ENCODE data around the gene WDR37.
"Not testable (repeated sequence)": the region's sequence is repeated elsewhere in the genome, so short reads cannot be mapped to it uniquely, and the experiment has no call there.

WDR37 gene

GRCh38 chr10:1153251-1153763 is 97.1 kb downstream of the WDR37 start:
- no peak for DNase-seq (ENCODE audit: low read depth in 2 of 2)

- no peak for DNase-seq (ENCODE audit: low read depth in 2 of 2)
Observed at GRCh38 chr10:1153805-1154351, 97.7 kb downstream of the WDR37 start.

DNA sequence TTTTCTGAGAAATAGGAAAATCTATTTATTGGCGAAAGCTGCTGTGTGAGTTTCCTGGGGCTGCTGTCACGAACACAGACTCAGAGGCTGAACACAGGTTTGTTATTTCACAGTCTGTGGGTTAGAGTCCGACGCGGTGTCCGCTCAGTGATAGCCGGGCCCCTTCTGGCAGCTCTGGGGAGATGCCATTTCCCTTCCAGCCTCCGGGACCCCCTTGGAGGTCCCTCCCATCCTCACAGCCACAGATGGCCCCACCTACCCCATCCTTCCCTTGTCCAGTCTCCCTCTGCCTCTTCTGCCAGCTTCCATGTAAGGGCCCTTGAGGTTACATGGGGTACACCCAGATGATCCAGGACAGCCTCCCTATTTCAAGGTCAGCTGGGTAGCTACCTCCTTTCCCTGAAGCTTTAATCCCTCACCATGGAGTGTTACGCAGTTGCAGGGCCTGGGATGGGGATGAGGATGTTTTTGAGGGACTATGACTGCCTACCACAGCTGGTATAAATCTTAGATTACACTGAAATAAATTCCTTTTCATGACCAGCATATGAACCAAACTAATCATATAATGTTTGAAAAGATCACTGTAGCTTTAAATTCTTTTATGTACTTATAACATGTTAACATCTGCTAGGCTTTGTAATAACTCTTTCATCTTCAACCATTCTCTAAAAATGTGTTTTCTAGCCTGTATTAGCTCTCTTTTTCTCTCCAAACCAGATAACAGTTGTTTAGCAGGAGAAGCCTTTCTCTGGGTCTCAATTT is 98.5 kb downstream of the WDR37 start:
- no peak for DNase-seq (ENCODE audit: low read depth in 2 of 2)

DNA sequence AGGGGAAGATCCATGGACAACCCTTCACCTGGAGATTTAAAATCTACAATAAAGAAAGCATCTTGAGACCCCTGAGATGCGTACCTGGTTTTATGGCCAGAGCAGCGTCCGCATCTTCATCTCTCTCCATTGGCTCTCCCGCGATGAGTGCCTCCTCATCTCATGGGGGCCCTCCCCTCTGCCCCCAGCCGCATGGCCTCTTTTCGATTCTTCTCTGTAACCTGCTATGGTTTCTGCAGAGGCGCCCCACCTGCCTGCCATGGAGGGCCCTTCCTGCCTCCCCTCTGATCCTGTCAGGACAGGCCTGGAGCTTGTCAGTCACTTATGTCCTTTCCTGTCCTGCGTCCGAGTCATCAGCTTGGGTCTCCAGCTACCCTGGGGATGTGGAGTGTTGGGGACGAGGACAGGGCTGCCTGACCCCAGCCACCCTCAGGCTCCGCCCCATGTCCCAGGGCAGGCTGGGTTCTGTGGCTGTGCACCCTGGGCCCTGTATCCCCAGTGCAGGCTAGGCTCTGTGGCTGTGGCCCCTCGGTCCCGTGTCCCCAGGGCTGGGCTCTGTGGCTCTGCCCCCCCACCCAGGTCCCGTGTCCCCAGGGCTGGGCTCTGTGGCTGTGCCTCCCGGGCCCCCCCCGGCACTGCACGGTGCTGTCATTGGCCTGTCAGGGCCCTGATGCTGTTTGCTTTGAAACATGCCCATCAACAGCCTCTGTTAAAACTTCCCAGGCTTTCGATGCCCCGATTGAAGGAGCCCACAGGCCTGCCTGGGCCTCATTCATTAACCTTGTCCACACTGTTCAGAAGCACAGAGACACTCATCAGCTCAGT is 99.8 kb downstream of the WDR37 start:
- DNase-seq (ENCODE audit: low read depth in 2 of 2) = no peak

DNA sequence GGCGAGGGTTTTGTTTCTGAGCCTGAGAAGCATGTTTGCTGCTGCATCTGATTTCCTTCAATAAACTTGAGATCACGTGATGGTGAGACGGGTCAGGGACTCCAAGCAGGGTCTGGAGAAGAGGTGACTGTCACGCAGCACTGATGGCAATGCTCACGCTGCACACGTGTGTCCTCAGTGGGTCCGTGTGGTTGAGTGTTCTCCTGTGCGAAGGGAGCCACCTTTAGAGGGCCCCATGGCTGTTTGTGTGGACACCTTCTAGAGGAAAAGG is 100.4 kb downstream of the WDR37 start:
- DNase-seq (ENCODE audit: low read depth in 2 of 2) = no peak

- no peak for DNase-seq (ENCODE audit: low read depth in 2 of 2)
Observed at GRCh38 chr10:1156921-1157614, 100.9 kb downstream of the WDR37 start.

DNA sequence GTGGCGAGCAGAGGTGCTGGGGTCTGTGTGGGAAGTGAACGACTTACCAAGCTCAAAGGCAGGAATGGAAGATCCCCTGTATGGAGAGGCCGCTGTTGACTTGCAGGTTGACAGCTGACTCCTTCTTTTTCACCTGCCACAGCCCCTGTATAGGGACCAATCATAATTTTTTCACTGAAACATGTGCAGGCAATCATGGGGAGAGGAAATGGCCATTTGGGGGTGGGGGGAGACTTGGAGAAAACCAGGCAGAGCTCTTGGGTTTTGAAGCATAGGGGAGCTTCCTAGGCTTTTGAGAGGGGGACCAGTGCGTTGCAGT is 101.4 kb downstream of the WDR37 start:
- no peak for DNase-seq (ENCODE audit: low read depth in 2 of 2)

DNA sequence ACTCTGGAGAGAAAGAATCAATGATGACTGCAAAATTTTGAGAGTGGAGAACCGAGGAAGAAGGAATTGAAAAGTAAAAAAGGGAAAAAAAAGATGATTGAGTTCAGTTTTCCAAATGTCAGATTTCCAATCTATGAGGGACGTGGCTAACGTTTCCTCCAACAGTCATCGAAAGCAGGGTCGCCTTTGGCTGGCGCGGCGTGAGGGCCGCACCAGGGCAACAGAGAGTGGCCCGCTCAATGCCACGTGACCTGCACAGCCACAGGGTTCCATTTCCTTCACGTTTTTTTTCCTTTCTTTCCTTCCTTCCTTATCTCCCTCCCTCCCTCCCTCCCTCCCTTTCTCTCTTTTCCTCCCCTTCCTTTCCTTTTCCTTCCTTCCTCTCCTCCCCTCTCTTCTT is 101.9 kb downstream of the WDR37 start:
- DNase-seq (ENCODE audit: low read depth in 2 of 2) = no peak

- not testable (repeated sequence) for DNase-seq (ENCODE audit: low read depth in 2 of 2)
Observed at GRCh38 chr10:1158536-1158935, 102.4 kb downstream of the WDR37 start.

DNA sequence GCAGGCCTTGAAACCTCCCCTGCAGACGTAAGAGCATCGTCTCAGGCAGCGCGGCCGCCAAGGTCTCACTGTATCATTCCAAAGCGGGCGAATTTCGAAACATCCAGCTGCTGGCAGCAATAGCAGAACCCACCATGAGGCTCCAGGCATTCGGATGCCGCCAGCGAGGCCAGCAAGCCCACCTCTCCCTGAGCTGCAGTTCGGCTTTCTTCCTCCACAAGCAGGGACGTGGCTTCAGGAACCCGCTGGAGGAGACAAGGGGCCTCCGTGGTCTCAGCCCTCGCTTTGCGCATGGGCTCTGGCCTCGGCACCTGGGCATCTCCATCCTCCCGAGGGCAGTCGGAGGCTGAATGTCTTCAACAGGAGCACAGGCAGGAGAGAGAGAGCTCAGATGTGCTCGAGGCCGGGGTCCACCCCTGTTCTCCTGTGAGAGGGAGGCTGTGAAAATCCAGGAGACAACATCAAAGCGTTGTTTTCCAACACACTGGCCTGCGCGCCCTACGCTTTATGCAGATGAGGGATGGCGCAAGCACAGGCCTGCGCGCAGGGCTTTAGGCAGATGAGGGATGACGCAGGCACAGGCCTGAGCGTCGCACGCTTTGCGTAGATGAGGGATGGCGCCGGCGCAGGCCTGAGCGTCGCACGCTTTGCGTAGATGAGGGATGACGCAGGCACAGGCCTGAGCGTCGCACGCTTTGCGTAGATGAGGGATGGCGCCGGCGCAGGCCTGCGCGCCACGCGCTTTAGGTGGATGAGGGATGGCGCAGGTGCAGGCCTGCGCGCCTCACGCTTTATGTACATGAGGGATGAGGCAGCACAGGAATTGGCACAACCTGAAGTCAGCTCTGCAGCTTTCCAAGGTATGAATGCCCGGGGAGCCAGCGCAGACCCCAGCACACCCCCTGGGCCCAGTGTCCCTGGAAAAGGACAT is 103.2 kb downstream of the WDR37 start:
- no peak for DNase-seq (ENCODE audit: low read depth in 2 of 2)

DNA sequence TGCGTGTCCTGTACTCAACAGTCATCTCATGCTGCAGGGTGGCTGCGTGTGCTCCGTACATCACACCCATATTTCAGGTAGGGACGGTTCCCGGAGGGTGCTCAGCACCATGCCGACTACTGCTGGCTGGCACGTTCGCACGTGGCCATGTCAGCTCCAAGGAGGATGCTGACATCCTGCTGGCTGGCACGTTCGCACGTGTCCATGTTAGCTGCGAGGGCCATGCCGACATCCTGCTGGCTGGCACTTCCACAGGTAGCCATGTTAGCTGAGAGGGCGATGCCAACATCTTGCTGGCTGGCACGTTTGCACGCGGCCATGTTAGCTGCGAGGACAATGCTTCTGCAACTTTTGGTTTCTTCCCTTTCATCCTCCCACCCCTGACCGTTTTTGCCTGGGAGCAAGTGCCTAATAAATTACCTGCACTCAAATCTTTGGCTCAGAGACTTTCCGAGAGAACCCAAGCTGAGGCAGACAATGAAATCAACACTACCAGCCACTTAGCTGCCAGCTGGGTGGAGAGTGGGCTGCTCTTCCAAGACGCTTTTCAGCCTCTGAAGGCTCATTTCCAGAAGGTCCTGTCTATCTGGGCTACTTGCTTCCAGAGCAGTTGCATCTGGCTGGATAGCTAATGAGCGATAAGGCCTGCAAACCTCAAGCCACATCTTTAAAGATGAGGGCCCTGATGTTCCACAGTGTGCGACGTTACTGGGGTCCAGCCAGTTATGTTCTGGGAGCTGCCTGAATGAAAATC is 104.6 kb downstream of the WDR37 start:
- DNase-seq (ENCODE audit: low read depth in 2 of 2) = no peak

- not testable (repeated sequence) for DNase-seq (ENCODE audit: low read depth in 2 of 2)
Observed at GRCh38 chr10:1161315-1161673, 105.1 kb downstream of the WDR37 start.

DNA sequence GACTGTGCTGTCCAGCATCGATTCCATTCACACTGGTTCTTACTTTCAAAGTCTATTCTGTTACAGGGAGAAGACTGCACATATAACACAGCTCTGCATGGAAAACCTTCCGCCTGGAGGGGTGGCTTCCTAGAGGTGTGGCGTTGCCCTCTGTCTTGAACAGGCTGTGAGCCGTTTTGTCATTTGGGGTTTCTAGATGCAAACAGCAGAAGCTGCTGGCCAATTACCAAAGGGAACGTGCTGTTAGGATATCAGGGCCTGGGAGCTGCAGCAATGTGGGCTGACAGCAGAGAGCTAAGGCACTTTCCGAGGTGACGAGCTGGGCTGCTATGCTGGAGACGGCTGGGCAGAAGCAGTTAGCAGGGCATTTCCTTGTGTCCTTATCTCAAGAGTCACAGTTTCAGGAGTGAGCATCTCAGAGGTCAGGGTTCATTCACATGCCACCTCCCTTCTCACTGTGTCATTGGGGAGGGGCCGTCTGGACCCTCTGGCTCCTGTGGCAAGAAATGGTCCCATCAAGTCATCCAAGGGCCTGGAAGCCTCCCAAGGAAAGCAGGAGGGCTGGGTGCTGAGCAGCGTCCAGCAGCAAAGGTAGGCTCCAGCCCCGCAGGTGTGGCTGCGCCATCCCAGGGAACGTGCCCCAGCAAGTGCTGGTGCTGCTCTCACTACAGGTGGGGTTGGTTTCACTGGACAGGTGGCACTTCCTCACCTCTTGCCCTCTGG is 106.5 kb downstream of the WDR37 start:
- no peak for DNase-seq (ENCODE audit: low read depth in 2 of 2)

- DNase-seq (ENCODE audit: low read depth in 2 of 2) = no peak
Observed at GRCh38 chr10:1163204-1163660, 107.0 kb downstream of the WDR37 start.

DNA sequence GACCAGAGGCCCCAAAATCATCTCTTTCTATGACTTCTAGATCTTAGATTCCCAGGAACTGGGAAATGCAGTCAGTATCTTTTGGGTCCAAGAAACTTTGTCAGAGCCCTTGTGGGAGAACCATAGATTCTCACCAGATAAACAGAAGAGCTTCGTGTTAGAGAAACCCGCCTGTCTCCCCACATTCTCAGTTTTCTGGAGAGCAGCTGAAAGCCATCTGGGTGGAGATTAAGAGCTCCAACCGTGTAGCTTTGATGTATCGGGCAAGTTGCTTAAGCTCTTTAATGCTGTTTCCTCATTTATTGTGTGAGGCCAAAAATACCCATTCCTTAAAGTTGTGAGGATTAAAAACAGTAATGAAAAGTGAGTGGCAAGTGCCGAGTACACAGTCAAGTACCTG is 107.6 kb downstream of the WDR37 start:
- no peak for DNase-seq (ENCODE audit: low read depth in 2 of 2)

GRCh38 chr10:1166101-1166827 is 110.1 kb downstream of the WDR37 start:
- DNase-seq (ENCODE audit: low read depth in 2 of 2) = no peak

- DNase-seq (ENCODE audit: low read depth in 2 of 2) = no peak
Observed at GRCh38 chr10:1166828-1167275, 110.7 kb downstream of the WDR37 start.

- no peak for DNase-seq (ENCODE audit: low read depth in 2 of 2)
Observed at GRCh38 chr10:1168763-1169162, 112.6 kb downstream of the WDR37 start.
